HEK293T (cell line): ENCODE measurements around the gene ARHGEF28.

ENCODE experiments used
- ARNT ChIP-seq: fragments of 450-650 bp; IDR thresholded peaks from 2 replicates; pipeline ENCODE4 v1.6.1; 2017; ENCODE audit warnings: mild to moderate bottlenecking
- BHLHE40 ChIP-seq: fragments of 450-650 bp; IDR thresholded peaks from 2 replicates; pipeline ENCODE4 v1.6.1; 2016; ENCODE audit warnings: mild to moderate bottlenecking, moderate library complexity, borderline replicate concordance
- CTBP1 ChIP-seq: fragments of 450-650 bp; IDR thresholded peaks from 2 replicates; pipeline ENCODE4 v1.6.1; 2016; ENCODE audit warnings: borderline replicate concordance
- ELF4 ChIP-seq: fragments of 450-650 bp; IDR thresholded peaks from 2 replicates; pipeline ENCODE4 v1.6.1; 2017; ENCODE audit warnings: antibody characterized with exemption
- FOXK2 ChIP-seq: fragments of 450-650 bp; IDR thresholded peaks from 2 replicates; pipeline ENCODE4 v1.6.1; 2016; ENCODE audit warnings: mild to moderate bottlenecking
- FOXM1 ChIP-seq: fragments of 450-650 bp; IDR thresholded peaks from 2 replicates; pipeline ENCODE4 v1.6.1; 2017; ENCODE audit warnings: mild to moderate bottlenecking, borderline replicate concordance
- HDGF ChIP-seq: fragments of 450-650 bp; IDR thresholded peaks from 2 replicates; pipeline ENCODE4 v1.6.1; 2017; ENCODE audit warnings: antibody characterized with exemption, borderline replicate concordance
- LEF1 ChIP-seq: fragments of 450-650 bp; IDR thresholded peaks from 2 replicates; pipeline ENCODE4 v1.6.1; 2017; ENCODE audit warnings: mild to moderate bottlenecking, borderline replicate concordance
- SP1 ChIP-seq: fragments of 450-650 bp; IDR thresholded peaks from 2 replicates; pipeline ENCODE4 v1.6.1; 2017
- SUZ12 ChIP-seq: fragments of 450-650 bp; IDR thresholded peaks from 2 replicates; pipeline ENCODE4 v1.6.1; 2016; ENCODE audit warnings: mild to moderate bottlenecking
- TARDBP ChIP-seq: fragments of 450-650 bp; IDR thresholded peaks from 2 replicates; pipeline ENCODE4 v1.6.1; 2016
- ZNF384 ChIP-seq: fragments of 450-650 bp; IDR thresholded peaks from 2 replicates; pipeline ENCODE4 v1.6.1; 2016
- TF ChIP-seq, protein P1 (sequence below): fragments of 450-650 bp; IDR thresholded peaks from 2 replicates; pipeline ENCODE4 v1.6.1; 2016

- TF ChIP-seq SP1 (no peak), CTBP1 (no peak), FOXK2 (no peak), TARDBP (no peak), ZNF384 (no peak), BHLHE40 (no peak), FOXM1 (no peak), HDGF (no peak), ARNT (no peak), SUZ12 (no peak), ELF4 (no peak), LEF1 (no peak)
- TF ChIP-seq, protein P1, sequence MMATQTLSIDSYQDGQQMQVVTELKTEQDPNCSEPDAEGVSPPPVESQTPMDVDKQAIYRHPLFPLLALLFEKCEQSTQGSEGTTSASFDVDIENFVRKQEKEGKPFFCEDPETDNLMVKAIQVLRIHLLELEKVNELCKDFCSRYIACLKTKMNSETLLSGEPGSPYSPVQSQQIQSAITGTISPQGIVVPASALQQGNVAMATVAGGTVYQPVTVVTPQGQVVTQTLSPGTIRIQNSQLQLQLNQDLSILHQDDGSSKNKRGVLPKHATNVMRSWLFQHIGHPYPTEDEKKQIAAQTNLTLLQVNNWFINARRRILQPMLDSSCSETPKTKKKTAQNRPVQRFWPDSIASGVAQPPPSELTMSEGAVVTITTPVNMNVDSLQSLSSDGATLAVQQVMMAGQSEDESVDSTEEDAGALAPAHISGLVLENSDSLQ = no peak
Observed at GRCh38 chr5:73946919-73947602, 321.1 kb downstream of the ARHGEF28 start.
